Measurements from ENCODE around the gene CABLES1. TPM values are rescaled to one million over a fixed set of nuclear protein-coding genes. Genes with fewer than 3 reads are reported as not detected.

Gene CABLES1
- polyA plus RNA-seq, 2 of the 4 experiments (the other 2 are of a cell fraction), result 4.5 to 8.6 TPM

DNA sequence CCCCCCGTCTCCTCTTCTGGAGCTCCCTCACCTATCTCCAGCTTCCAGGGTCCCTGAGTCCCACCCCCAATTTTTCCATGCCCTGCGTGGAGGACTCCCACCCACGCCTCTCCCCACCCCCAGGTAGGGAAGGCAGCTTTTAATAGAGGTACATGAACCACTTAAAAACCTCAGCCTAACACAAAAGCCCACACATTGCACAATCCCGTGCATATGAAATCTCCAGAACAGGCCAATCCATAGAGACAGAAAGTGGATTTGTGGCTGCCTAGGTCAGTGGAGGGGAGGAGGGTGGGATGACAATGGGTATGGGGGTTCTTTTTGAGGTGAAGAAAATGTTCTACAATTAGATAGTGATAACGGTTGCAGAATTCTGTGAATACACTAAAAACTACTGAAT, 145.6 kb downstream of the CABLES1 start:
- Histone ChIP-seq H3K9me3 (no peaks in the 10 kb centered on the region), H3K27ac (no peak overlapping the region), H3K4me2 (no peak overlapping the region), H3K4me3 (no peak overlapping the region), H3K4me1 (peaks cover 32% of the 10 kb centered on the region)
- TF ChIP-seq KDM5A (IDR thresholded peaks at IDR 0.05), result no peak
- TF ChIP-seq TFCP2L1 (CRISPR knock-in tag; IDR thresholded peaks at IDR 0.05), result no peak
- no peak for TF ChIP-seq KDM1A (IDR thresholded peaks at IDR 0.05; ENCODE audit: low read depth)
- no peak for TF ChIP-seq RARB (CRISPR knock-in tag; IDR thresholded peaks at IDR 0.05)
- TF ChIP-seq ZSCAN20 (CRISPR knock-in tag; IDR thresholded peaks at IDR 0.05), result no peak
- TF ChIP-seq PHF8 (IDR thresholded peaks at IDR 0.05; ENCODE audit: borderline replicate concordance, low read depth), result no peak
- TF ChIP-seq RNF2 (IDR thresholded peaks at IDR 0.05; ENCODE audit: borderline replicate concordance, low read depth), result no peak
- no peak for TF ChIP-seq MAZ (IDR thresholded peaks at IDR 0.05; ENCODE audit: borderline replicate concordance, low read depth, low read length)
- TF ChIP-seq SMC3 (IDR thresholded peaks at IDR 0.05), result no peak
- TF ChIP-seq RAD21 (conservative IDR thresholded peaks at IDR 0.05 in 1 of 2, IDR thresholded peaks at IDR 0.05 in 1 of 2), result no peak
- no peak for TF ChIP-seq SREBF2 (IDR thresholded peaks at IDR 0.05)
- no peak for FAIRE-seq
- ChIA-PET CTCF (interaction anchor here (1.2 kb wide), 1 partner anchor 99 kb away, joined by 3 read pairs; no protein-coding TSS in a partner anchor), POLR2A (no interaction called here)
- WGBS (ENCODE audit: missing lambda C conversion rate), result 84% methylated on average over 5 of the region's 5 CpGs
- ATAC-seq, result no peak
- no peak for DNase-seq (ENCODE audit: low read depth in 1 of 2, low spot score in 1 of 2)

DNA sequence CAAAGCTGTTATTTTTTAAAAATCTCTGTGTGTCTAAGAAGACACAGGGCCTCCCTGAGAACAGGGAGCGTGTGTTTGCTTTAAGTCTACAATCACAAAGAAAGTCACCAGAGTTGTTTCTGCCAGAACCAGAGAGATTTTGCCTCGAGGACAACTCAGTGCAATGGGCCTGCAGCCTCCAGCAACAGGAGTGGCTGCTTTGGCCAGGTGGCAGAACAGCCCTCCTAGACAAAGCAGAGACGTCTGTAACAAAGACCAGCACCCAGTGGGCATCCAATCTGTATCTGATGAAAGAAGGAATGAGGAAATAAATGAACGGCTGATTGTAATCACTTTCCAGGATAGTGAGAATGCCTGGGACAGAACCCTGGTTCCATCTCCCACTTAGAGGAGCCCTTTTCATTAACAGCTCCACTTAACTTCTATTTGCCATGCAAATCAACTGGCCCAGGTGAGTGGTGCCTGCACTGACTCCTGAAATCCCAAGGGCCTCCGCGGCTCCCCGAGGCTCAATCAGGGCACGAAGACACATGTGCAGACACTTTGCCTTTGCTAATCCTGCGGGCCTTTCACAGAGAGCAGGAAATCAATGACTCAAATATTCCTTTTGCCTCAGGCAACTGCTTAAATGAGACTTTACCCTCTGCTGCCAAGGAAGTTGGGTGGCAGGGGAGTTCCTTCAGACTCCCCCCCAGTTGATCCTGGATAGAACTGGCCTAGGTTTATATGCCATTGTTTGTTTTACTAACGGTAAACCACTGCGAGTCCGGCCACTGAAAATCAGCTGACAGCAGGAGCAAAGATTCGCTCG, 146.5 kb downstream of the CABLES1 start:
- POLR2A ChIA-PET, result no interaction called here
- Histone ChIP-seq H3K4me2 (peak overlapping the region; percentile 13; the same call in 2 of the 3 replicates), H3K27ac (peak overlapping the region in 1 of 2 experiments; percentile 68; a peak in 3 of 6 replicates), H3K9me3 (no peaks in the 10 kb centered on the region), H3K4me3 (no peak overlapping the region), H3K4me1 (peaks cover 32% of the 10 kb centered on the region)
- no peak for TF ChIP-seq ZFP36 (IDR thresholded peaks at IDR 0.05; ENCODE audit: borderline replicate concordance, partially characterized antibody)
- ATAC-seq, result peak in 1 of 2 experiments; percentile 36; a peak in 2 of 6 replicates
- no peak for FAIRE-seq
- peak; percentile 10 to 11 for DNase-seq (ENCODE audit: low read depth in 1 of 2, low spot score in 1 of 2)
- CTCF ChIA-PET, result interaction anchor here (1.2 kb wide), 1 partner anchor 98 kb away, joined by 3 read pairs; no protein-coding TSS in a partner anchor
- 62% methylated on average over 9 of the region's 14 CpGs for WGBS (ENCODE audit: missing lambda C conversion rate)

DNA sequence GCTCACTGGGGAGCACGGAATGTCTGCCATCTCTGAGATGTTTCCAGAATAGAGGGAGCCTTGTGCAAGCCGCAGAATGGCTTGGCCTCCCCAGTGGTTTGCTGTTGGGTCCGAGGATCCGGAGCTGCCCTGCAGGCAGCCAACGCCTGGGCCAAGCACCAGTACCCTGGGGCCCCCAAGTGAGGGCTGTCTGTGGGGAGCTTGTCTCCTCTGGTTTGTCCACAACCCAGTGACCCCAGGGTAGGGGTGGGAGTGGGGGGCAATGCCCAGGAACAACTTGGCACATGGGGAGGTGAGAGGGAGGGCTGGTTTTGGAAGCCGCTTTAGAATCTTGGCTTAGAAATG, 147.1 kb downstream of the CABLES1 start:
- FAIRE-seq, result no peak
- POLR2A ChIA-PET, result no interaction called here
- TF ChIP-seq FOXS1 (CRISPR knock-in tag; IDR thresholded peaks at IDR 0.05) (no peak), RCOR1 (IDR thresholded peaks at IDR 0.05; ENCODE audit: low read depth, low read length) (no peak), BCL3 (IDR thresholded peaks at IDR 0.05) (no peak), NR3C1 (IDR thresholded peaks at IDR 0.05) (no peak), ESRRA (IDR thresholded peaks at IDR 0.05; ENCODE audit: borderline replicate concordance, low read length) (no peak), CHD4 (IDR thresholded peaks at IDR 0.05; ENCODE audit: borderline replicate concordance) (no peak), SMC3 (IDR thresholded peaks at IDR 0.05) (no peak), RNF2 (IDR thresholded peaks at IDR 0.05; ENCODE audit: borderline replicate concordance, low read depth) (no peak), MYC (IDR thresholded peaks at IDR 0.05; ENCODE audit: borderline replicate concordance, low read length) (no peak), GATA3 (IDR thresholded peaks at IDR 0.05; ENCODE audit: borderline replicate concordance) (no peak)
- TF ChIP-seq, protein P1, sequence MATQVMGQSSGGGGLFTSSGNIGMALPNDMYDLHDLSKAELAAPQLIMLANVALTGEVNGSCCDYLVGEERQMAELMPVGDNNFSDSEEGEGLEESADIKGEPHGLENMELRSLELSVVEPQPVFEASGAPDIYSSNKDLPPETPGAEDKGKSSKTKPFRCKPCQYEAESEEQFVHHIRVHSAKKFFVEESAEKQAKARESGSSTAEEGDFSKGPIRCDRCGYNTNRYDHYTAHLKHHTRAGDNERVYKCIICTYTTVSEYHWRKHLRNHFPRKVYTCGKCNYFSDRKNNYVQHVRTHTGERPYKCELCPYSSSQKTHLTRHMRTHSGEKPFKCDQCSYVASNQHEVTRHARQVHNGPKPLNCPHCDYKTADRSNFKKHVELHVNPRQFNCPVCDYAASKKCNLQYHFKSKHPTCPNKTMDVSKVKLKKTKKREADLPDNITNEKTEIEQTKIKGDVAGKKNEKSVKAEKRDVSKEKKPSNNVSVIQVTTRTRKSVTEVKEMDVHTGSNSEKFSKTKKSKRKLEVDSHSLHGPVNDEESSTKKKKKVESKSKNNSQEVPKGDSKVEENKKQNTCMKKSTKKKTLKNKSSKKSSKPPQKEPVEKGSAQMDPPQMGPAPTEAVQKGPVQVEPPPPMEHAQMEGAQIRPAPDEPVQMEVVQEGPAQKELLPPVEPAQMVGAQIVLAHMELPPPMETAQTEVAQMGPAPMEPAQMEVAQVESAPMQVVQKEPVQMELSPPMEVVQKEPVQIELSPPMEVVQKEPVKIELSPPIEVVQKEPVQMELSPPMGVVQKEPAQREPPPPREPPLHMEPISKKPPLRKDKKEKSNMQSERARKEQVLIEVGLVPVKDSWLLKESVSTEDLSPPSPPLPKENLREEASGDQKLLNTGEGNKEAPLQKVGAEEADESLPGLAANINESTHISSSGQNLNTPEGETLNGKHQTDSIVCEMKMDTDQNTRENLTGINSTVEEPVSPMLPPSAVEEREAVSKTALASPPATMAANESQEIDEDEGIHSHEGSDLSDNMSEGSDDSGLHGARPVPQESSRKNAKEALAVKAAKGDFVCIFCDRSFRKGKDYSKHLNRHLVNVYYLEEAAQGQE (IDR thresholded peaks at IDR 0.05), result no peak
- TF ChIP-seq, protein P2, sequence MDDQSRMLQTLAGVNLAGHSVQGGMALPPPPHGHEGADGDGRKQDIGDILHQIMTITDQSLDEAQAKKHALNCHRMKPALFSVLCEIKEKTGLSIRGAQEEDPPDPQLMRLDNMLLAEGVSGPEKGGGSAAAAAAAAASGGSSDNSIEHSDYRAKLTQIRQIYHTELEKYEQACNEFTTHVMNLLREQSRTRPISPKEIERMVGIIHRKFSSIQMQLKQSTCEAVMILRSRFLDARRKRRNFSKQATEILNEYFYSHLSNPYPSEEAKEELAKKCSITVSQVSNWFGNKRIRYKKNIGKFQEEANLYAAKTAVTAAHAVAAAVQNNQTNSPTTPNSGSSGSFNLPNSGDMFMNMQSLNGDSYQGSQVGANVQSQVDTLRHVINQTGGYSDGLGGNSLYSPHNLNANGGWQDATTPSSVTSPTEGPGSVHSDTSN (IDR thresholded peaks at IDR 0.05), result no peak
- TF ChIP-seq, protein P3, sequence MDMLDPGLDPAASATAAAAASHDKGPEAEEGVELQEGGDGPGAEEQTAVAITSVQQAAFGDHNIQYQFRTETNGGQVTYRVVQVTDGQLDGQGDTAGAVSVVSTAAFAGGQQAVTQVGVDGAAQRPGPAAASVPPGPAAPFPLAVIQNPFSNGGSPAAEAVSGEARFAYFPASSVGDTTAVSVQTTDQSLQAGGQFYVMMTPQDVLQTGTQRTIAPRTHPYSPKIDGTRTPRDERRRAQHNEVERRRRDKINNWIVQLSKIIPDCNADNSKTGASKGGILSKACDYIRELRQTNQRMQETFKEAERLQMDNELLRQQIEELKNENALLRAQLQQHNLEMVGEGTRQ (IDR thresholded peaks at IDR 0.05), result no peak
- TF ChIP-seq, protein P4, sequence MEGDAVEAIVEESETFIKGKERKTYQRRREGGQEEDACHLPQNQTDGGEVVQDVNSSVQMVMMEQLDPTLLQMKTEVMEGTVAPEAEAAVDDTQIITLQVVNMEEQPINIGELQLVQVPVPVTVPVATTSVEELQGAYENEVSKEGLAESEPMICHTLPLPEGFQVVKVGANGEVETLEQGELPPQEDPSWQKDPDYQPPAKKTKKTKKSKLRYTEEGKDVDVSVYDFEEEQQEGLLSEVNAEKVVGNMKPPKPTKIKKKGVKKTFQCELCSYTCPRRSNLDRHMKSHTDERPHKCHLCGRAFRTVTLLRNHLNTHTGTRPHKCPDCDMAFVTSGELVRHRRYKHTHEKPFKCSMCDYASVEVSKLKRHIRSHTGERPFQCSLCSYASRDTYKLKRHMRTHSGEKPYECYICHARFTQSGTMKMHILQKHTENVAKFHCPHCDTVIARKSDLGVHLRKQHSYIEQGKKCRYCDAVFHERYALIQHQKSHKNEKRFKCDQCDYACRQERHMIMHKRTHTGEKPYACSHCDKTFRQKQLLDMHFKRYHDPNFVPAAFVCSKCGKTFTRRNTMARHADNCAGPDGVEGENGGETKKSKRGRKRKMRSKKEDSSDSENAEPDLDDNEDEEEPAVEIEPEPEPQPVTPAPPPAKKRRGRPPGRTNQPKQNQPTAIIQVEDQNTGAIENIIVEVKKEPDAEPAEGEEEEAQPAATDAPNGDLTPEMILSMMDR (IDR thresholded peaks at IDR 0.05), result no peak

More for the DNA sequence above, 147.1 kb downstream of the CABLES1 start:
- no peak for DNase-seq (ENCODE audit: low read depth in 1 of 2, low spot score in 1 of 2)
- Histone ChIP-seq H3K4me3 (no peak overlapping the region), H3K4me2 (peak overlapping the region; percentile 13; the same call in 2 of the 3 replicates), H3K9me3 (no peaks in the 10 kb centered on the region), H3K27ac (peak overlapping the region in 1 of 2 experiments; percentile 68; a peak in 3 of 6 replicates), H3K4me1 (peaks cover 32% of the 10 kb centered on the region)
- ATAC-seq, result no peak
- no CpG with 5 or more reads among the region's 6 CpGs for WGBS (ENCODE audit: missing lambda C conversion rate)
- CTCF ChIA-PET, result no interaction called here
